DOHH2 (cell line): ENCODE results near the gene CCDC88C.
A peak's percentile ranks its signal among the peaks of the same experiment; 100 is the strongest.

ENCODE experiments used
- H3F3A ChIP-seq: fragments of 200-600 bp; sonication (generic), shearing (Covaris generic); 2 replicates; pipeline ENCODE4 v1.6.0; 2016; ENCODE audit warnings: antibody characterized with exemption, mild to moderate bottlenecking; ENCODE audit not compliant: control insufficient read depth, insufficient read depth
- H3K27ac ChIP-seq: fragments of 200-600 bp; sonication (generic); 2 replicates; pipeline ENCODE4 v1.5.1; 2014; ENCODE audit warnings: low read depth, mild to moderate bottlenecking, low read length, moderate library complexity
- H3K27me3 ChIP-seq: fragments of 200-600 bp; sonication (generic); 2 replicates; pipeline ENCODE4 v1.6.1; 2014; ENCODE audit warnings: mild to moderate bottlenecking, low read length, mixed read lengths; ENCODE audit not compliant: control insufficient read depth
- H3K36me3 ChIP-seq: fragments of 200-600 bp; sonication (generic); 2 replicates; pipeline ENCODE4 v1.6.1; 2014; ENCODE audit warnings: mild to moderate bottlenecking, low read length, moderate library complexity, mixed read lengths; ENCODE audit not compliant: control insufficient read depth
- H3K4me1 ChIP-seq: fragments of 200-600 bp; sonication (generic); 2 replicates; pipeline ENCODE4 v1.6.1; 2014; ENCODE audit warnings: mild to moderate bottlenecking, low read length, mixed read lengths; ENCODE audit not compliant: control insufficient read depth
- H3K4me2 ChIP-seq: fragments of 200-600 bp; sonication (generic); 2 replicates; pipeline ENCODE4 v1.6.0; 2014; ENCODE audit warnings: mild to moderate bottlenecking, low read length, moderate library complexity
- H3K4me3 ChIP-seq: fragments of 200-600 bp; sonication (generic); 2 replicates; pipeline ENCODE4 v1.5.1; 2014; ENCODE audit warnings: mild to moderate bottlenecking, low read length, mixed read lengths
- H3K79me2 ChIP-seq: fragments of 200-600 bp; sonication (generic); 2 replicates; pipeline ENCODE4 v1.6.1; 2014; ENCODE audit warnings: mild to moderate bottlenecking, low read length, mixed read lengths; ENCODE audit not compliant: control insufficient read depth
- H3K9me2 ChIP-seq: fragments of 200-600 bp; sonication (generic); replicated peaks from 2 replicates; pipeline ENCODE4 v1.6.1; 2014; ENCODE audit warnings: mild to moderate bottlenecking, low read length, mixed read lengths; ENCODE audit not compliant: control insufficient read depth
- H3K9me3 ChIP-seq: fragments of 200-600 bp; sonication (generic); 2 replicates; pipeline ENCODE4 v1.6.1; 2014; ENCODE audit warnings: antibody characterized with exemption, low read length, mixed read lengths; ENCODE audit not compliant: control insufficient read depth, insufficient read depth
- H4K20me1 ChIP-seq: fragments of 200-600 bp; sonication (generic); 2 replicates; pipeline ENCODE4 v1.6.0; 2014; ENCODE audit warnings: low read depth, mild to moderate bottlenecking, antibody characterized with exemption, low read length, moderate library complexity; ENCODE audit not compliant: control insufficient read depth, insufficient read depth
- EZH2phosphoT487 ChIP-seq: fragments of 200-600 bp; sonication (generic); IDR thresholded peaks from 2 replicates; pipeline ENCODE4 v1.6.1; 2017; ENCODE audit warnings: borderline replicate concordance, mild to moderate bottlenecking, antibody characterized with exemption, low read length, moderate library complexity, mixed read lengths
- TF ChIP-seq, protein P1 (sequence below): fragments of 200-600 bp; sonication (generic); IDR thresholded peaks from one replicate; pipeline ENCODE4 v1.5.1; 2014; ENCODE audit warnings: antibody characterized with exemption, mild to moderate bottlenecking, low read depth, low read length; ENCODE audit not compliant: poor library complexity, severe bottlenecking

Gene CCDC88C

GRCh38 chr14:91258876-91259275 lies 158.7 kb downstream of the CCDC88C start:
- H3K4me2 ChIP-seq: no peak overlapping the region
- no peaks in the 10 kb centered on the region for H3K27me3 ChIP-seq
- no peaks in the 10 kb centered on the region for H4K20me1 ChIP-seq
- no peaks in the 10 kb centered on the region for H3K36me3 ChIP-seq
- no peaks in the 10 kb centered on the region for H3K9me3 ChIP-seq
- H3K4me3 ChIP-seq: no peak overlapping the region
- no peak overlapping the region for H3K27ac ChIP-seq
- TF ChIP-seq, protein P1, sequence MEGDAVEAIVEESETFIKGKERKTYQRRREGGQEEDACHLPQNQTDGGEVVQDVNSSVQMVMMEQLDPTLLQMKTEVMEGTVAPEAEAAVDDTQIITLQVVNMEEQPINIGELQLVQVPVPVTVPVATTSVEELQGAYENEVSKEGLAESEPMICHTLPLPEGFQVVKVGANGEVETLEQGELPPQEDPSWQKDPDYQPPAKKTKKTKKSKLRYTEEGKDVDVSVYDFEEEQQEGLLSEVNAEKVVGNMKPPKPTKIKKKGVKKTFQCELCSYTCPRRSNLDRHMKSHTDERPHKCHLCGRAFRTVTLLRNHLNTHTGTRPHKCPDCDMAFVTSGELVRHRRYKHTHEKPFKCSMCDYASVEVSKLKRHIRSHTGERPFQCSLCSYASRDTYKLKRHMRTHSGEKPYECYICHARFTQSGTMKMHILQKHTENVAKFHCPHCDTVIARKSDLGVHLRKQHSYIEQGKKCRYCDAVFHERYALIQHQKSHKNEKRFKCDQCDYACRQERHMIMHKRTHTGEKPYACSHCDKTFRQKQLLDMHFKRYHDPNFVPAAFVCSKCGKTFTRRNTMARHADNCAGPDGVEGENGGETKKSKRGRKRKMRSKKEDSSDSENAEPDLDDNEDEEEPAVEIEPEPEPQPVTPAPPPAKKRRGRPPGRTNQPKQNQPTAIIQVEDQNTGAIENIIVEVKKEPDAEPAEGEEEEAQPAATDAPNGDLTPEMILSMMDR: no peak
- no peak for TF ChIP-seq EZH2phosphoT487
- H3F3A ChIP-seq: peaks cover 19% of the 10 kb centered on the region
- no peaks in the 10 kb centered on the region for H3K79me2 ChIP-seq
- peaks cover 76% of the 10 kb centered on the region for H3K4me1 ChIP-seq
- no peaks in the 10 kb centered on the region for H3K9me2 ChIP-seq

DNA sequence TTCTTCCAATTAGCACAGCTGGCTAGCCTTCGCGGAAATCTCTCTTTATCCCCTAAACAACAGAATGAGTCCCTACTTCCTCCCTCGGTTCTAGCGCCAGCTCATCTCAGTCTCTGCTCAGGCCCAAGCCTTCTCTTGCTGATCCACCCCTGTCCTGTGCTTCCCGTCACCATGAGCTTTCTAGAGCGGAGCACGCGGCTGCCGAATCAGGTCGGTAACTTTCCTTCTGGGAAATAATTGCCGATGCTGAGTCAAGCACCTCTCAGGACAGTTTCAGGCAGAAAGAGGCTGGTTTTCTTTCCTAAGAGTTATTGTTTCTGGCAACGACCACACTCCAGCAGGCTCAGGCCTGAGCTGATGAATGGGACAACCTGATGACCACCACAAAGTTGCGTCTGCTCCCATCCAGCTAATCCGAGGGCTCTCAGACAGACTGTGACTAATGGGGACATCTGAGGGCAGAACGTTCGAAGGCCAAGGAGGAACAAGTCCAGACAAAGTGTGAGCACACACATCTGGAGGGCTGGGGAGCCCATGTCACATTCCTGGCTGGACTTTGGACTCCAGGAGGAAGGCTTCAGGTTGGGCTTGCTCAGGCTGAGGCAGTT lies 159.5 kb downstream of the CCDC88C start:
- Histone ChIP-seq H3K4me3 (no peak overlapping the region), H3K79me2 (no peaks in the 10 kb centered on the region), H3K27ac (0 out of 2 replicates have a peak overlapping the region, but pooled peaks have one; percentile 27), H4K20me1 (no peaks in the 10 kb centered on the region), H3K9me3 (no peaks in the 10 kb centered on the region), H3F3A (peaks cover 19% of the 10 kb centered on the region), H3K36me3 (no peaks in the 10 kb centered on the region), H3K27me3 (no peaks in the 10 kb centered on the region), H3K4me1 (peaks cover 75% of the 10 kb centered on the region), H3K4me2 (peak overlapping the region; percentile 55), H3K9me2 (no peaks in the 10 kb centered on the region)
- no peak for TF ChIP-seq EZH2phosphoT487
- TF ChIP-seq, protein P1: no peak

DNA sequence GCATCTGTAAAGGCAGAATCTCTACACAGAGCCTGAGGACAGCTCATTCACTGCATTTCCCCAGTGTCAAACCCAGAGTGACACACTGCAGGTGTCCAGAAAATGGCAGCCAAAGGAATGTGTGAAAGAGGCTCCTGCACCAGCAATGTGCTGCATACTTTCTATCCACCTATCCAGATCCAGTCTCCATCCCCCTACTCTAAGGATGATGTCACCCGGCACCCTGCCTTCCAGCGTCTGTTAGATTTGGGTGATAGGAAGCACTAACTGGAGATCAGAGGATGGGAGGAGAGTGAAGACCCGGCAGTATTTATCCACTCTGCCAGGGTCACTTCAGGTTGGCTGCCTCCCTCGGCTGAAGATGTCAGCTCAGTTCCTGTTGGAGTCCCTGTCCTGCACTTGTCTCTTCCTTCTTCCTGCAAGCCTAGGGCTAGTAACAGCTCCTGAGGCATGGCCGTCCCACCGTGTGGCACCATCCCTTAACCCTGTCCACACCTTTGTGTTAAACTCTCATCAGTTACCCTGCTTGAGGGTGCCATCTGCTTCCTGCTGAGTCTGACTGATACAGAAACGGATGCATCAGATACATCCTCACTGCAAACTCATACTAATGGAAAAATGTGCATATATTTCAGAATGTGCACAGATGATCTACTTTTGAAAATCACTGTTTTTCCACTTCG lies 160.2 kb downstream of the CCDC88C start:
- Histone ChIP-seq H3K4me1 (peaks cover 76% of the 10 kb centered on the region), H3K9me3 (no peaks in the 10 kb centered on the region), H4K20me1 (no peaks in the 10 kb centered on the region), H3K9me2 (no peaks in the 10 kb centered on the region), H3F3A (peaks cover 19% of the 10 kb centered on the region), H3K36me3 (no peaks in the 10 kb centered on the region), H3K4me2 (peak overlapping the region; percentile 55), H3K27ac (0 out of 2 replicates have a peak overlapping the region, but pooled peaks have one; percentile 27), H3K4me3 (0 out of 2 replicates have a peak overlapping the region, but pooled peaks have one; percentile 14), H3K27me3 (no peaks in the 10 kb centered on the region), H3K79me2 (no peaks in the 10 kb centered on the region)
- no peak for TF ChIP-seq EZH2phosphoT487
- TF ChIP-seq, protein P1: no peak
